K562 (cell line): ENCODE measurements around the gene ATAD3B. TPM values are rescaled to one million over a fixed set of nuclear protein-coding genes. Genes with fewer than 3 reads are reported as not detected.
A peak's percentile ranks its signal among the peaks of the same experiment; 100 is the strongest.

Experiments used
- ATAC-seq: fragments of 200-7000 bp; cut with Tn5 transposase; 3 replicates; pipeline ENCODE4 v1.9.1; 2020; ENCODE audit warnings: moderate library complexity
- BruUV-seq: library from RNA; stranded (reverse); fragments of 400-500 nt; replicated peaks from 2 replicates; lab custom pipeline; 2021; lab: Mats Ljungman, UMichigan
- CTCF ChIA-PET: fragments of 300-600 bp; formaldehyde crosslinking; extraction: SDS; loops from one replicate; lab custom pipeline; 2021; ENCODE audit warnings: low intra/inter-chr PET ratio; lab: Yijun Ruan, JAX
- POLR2A ChIA-PET: fragments of 300-600, 350-650 bp; sonication (Branson Sonifier 250); formaldehyde crosslinking; extraction: SDS; loops from one replicate; lab custom pipeline; 2021; ENCODE audit warnings: antibody characterized with exemption, inconsistent platforms; lab: Yijun Ruan, JAX
- DNase-seq, 4 experiments: peaks; one replicate each; pipeline versions ENCODE4 v3.0.0 to v3.0.0-alpha.2; 2011 to 2018; ENCODE audit warnings: low spot score in 3 of 4, mixed read lengths in 3 of 4; ENCODE audit errors: extremely low read depth in 1 of 4
- FAIRE-seq: peaks from 2 replicates; lab custom pipeline; 2011; peaks lifted over from hg19 to GRCh38; lab: Jason Lieb, UNC
- H2AFZ ChIP-seq: 2 replicates; pipeline ENCODE4 v1.6.0; 2011; ENCODE audit warnings: low read depth, low read length, control low read depth, inconsistent platforms
- H3K27ac ChIP-seq: fragments of 200-600 bp; 3 replicates; pipeline ENCODE4 v1.8.0; 2011; ENCODE audit warnings: low read depth, mild to moderate bottlenecking, control low read depth, inconsistent platforms, low read length, moderate library complexity, mixed read lengths; ENCODE audit errors: extremely low read depth
- H3K27me3 ChIP-seq, 2 experiments: fragments of 300-600 bp in 1 of 2; 2 replicates in 1 of 2; 3 replicates in 1 of 2; pipeline versions ENCODE4 v1.6.0 to v1.8.0; 2011; ENCODE audit warnings: inconsistent platforms in 2 of 2, low read length in 2 of 2, mild to moderate bottlenecking in 1 of 2, mixed read lengths in 1 of 2, moderate library complexity in 1 of 2; ENCODE audit not compliant: control insufficient read depth in 2 of 2, insufficient read depth in 2 of 2
- H3K36me3 ChIP-seq: fragments of 300-600 bp; 3 replicates; pipeline ENCODE4 v1.8.0; 2011; ENCODE audit warnings: mild to moderate bottlenecking, low read length, inconsistent platforms; ENCODE audit not compliant: control insufficient read depth, insufficient read depth
- H3K4me1 ChIP-seq, 2 experiments: fragments of 200-600 bp in 1 of 2; replicated peaks in 1 of 2; 2 replicates in 1 of 2; 3 replicates in 1 of 2; pipeline versions ENCODE4 v1.5.1 to v1.8.0; 2011; ENCODE audit warnings: inconsistent platforms in 2 of 2, low read length in 2 of 2, mild to moderate bottlenecking in 1 of 2, mixed read lengths in 1 of 2, moderate library complexity in 1 of 2; ENCODE audit not compliant: control insufficient read depth in 2 of 2, insufficient read depth in 2 of 2
- H3K4me2 ChIP-seq: 2 replicates; pipeline ENCODE4 v1.6.1; 2011; ENCODE audit warnings: low read length, control low read depth, inconsistent platforms, mixed read lengths; ENCODE audit not compliant: insufficient read depth
- H3K4me3 ChIP-seq: fragments of 200-600 bp; sonication (generic), shearing (Covaris generic); 2 replicates; pipeline ENCODE4 v1.5.1; 2016; ENCODE audit warnings: control low read depth, inconsistent platforms
- H3K79me2 ChIP-seq: fragments of 200-600 bp; 3 replicates; pipeline ENCODE4 v1.8.0; 2011; ENCODE audit warnings: low read length, inconsistent platforms; ENCODE audit not compliant: control insufficient read depth, insufficient read depth
- H3K9ac ChIP-seq, 2 experiments: 2 replicates each; pipeline versions ENCODE4 v1.6.0 to v1.6.1; 2011; ENCODE audit warnings: low read depth in 2 of 2, low read length in 2 of 2, control low read depth in 1 of 2, inconsistent platforms in 1 of 2, mild to moderate bottlenecking in 1 of 2, mixed read lengths in 1 of 2; ENCODE audit not compliant: insufficient read depth in 1 of 2
- H3K9me1 ChIP-seq: one replicate; pipeline ENCODE4 v1.6.0; 2011; ENCODE audit warnings: inconsistent platforms, mild to moderate bottlenecking, low read length, moderate library complexity; ENCODE audit not compliant: control insufficient read depth, insufficient read depth
- H3K9me3 ChIP-seq: replicated peaks from 2 replicates; pipeline ENCODE4 v1.5.1; 2011; ENCODE audit warnings: low read depth, low read length, inconsistent platforms; ENCODE audit not compliant: control insufficient read depth, insufficient read depth
- H4K20me1 ChIP-seq: replicated peaks from 2 replicates; pipeline ENCODE4 v1.6.1; 2011; ENCODE audit warnings: low read length, inconsistent platforms, mixed read lengths; ENCODE audit not compliant: control insufficient read depth, insufficient read depth
- ETS2 ChIP-seq: IDR thresholded peaks from 2 replicates; pipeline ENCODE4 v1.6.1; 2016; ENCODE audit warnings: borderline replicate concordance, missing genetic modification characterization, mild to moderate bottlenecking, moderate library complexity, missing compliant biosample characterization; ENCODE audit not compliant: poor library complexity, severe bottlenecking
- POLR2G ChIP-seq: fragments of 200-400 bp; formaldehyde crosslinking; IDR thresholded peaks from 2 replicates; pipeline ENCODE4 v1.6.1; 2017; ENCODE audit warnings: low read depth, mild to moderate bottlenecking, antibody characterized with exemption, low read length, moderate library complexity
- TBP ChIP-seq: optimal IDR thresholded peaks from 2 replicates; pipeline ENCODE3; 2011; ENCODE audit warnings: low read depth, low read length, improper control_type of control experiment
- TCF7 ChIP-seq: sonication (generic); IDR thresholded peaks from 2 replicates; pipeline ENCODE4 v1.6.1; 2016; ENCODE audit warnings: antibody characterized with exemption, borderline replicate concordance
- ZNF134 ChIP-seq: fragments of 250-450 bp; sonication (Bioruptor Pico); conservative IDR thresholded peaks from 2 replicates; pipeline ENCODE4 v1.4.0; 2020
- WGBS: fragments of 100-300 bp; shearing (Covaris generic); methylation state at CpG from one replicate; pipeline ENCODE4 v1.1.6; 2016; ENCODE audit warnings: low coverage, mixed read lengths; ENCODE audit not compliant: insufficient coverage; ENCODE audit errors: missing lambda C conversion rate; 5-methylcytosine and 5-hydroxymethylcytosine counted together
- in situ Hi-C: fragments of 300-500 bp; cut with MboI; formaldehyde crosslinking; loops from 4 replicates; pipeline ENCODE4 v1.15.0; 2018; ENCODE audit warnings: inconsistent platforms, mixed read lengths
- intact Hi-C: fragments of 100-400 bp; cut with micrococcal nuclease; formaldehyde crosslinking; loops from 2 replicates; pipeline ENCODE4 v1.14.2; 2022
- polyA plus RNA-seq, 8 experiments: library from polyadenylated mRNA; depleted of rRNA in 4 of 8; stranded (reverse) in 5 of 8; unstranded in 3 of 8; fragments of >200 nt; fragmentation: Nextera tagmentation in 2 of 8; fragmentation: Illumina TruSeq in 1 of 8; extraction: Ambion mirVana in 2 of 8; extraction: Trizol in 1 of 8; gene quantifications; 2 replicates each; pipeline versions ENCODE4 v1.2.1 to v1.2.3, GENCODE V29; 2011 to 2014; ENCODE audit warnings: inconsistent platforms in 1 of 8, missing spikeins in 1 of 8
- total RNA-seq, 7 experiments: library from RNA; depleted of rRNA in 6 of 7; stranded (reverse); fragments of >200 nt in 6 of 7; fragmentation: Illumina TruSeq in 2 of 7; extraction: Trizol in 2 of 7; gene quantifications; 2 replicates each; pipeline versions ENCODE4 v1.2.1 to v1.2.3, GENCODE V29; 2011 to 2021; ENCODE audit warnings: low replicate concordance in 1 of 7
- TF ChIP-seq, protein P1 (sequence below): fragments of 450-650 bp; conservative IDR thresholded peaks from 2 replicates; pipeline ENCODE4 v1.6.1; 2016; ENCODE audit warnings: missing genetic modification characterization, low read depth, mild to moderate bottlenecking, control low read depth, missing compliant biosample characterization

ATAD3B gene
- total and polyA plus RNA-seq, 9 of the 15 experiments (the other 6 are each of a cell fraction or from before 2014, with no cell fraction given), result 0.07 to 113 (median 27.7) TPM

- no peak overlapping the region for H3K27ac ChIP-seq
- POLR2A ChIA-PET, result interaction anchor here (0.6 to 4.7 kb wide), 3 partner anchors 13 to 1534 kb away, joined by 3 to 36 read pairs (median 3); no protein-coding TSS in a partner anchor
- intact Hi-C loops, result no loop called here
- peaks cover 10% of the 10 kb centered on the region; the same call in 2 of the 3 replicates for H3K79me2 ChIP-seq
- ATAC-seq, result no peak
- peaks cover 0 to 43% of the 10 kb centered on the region in 2 experiments; a peak in 2 of 5 replicates for H3K4me1 ChIP-seq
- no peak overlapping the region for H3K4me2 ChIP-seq
- BruUV-seq, result no TSS peak
- CTCF ChIA-PET, result no interaction called here
- H3K9me1 ChIP-seq, result no peaks in the 10 kb centered on the region
- peaks cover 3% of the 10 kb centered on the region; the same call in 1 of the 2 replicates for H4K20me1 ChIP-seq
- TF ChIP-seq TCF7 (no peak), TBP (no peak), POLR2G (peak; percentile 49; the same call in 1 of the 2 replicates), ZNF134 (no peak), ETS2 (tag) (no peak)
- TF ChIP-seq, protein P1, sequence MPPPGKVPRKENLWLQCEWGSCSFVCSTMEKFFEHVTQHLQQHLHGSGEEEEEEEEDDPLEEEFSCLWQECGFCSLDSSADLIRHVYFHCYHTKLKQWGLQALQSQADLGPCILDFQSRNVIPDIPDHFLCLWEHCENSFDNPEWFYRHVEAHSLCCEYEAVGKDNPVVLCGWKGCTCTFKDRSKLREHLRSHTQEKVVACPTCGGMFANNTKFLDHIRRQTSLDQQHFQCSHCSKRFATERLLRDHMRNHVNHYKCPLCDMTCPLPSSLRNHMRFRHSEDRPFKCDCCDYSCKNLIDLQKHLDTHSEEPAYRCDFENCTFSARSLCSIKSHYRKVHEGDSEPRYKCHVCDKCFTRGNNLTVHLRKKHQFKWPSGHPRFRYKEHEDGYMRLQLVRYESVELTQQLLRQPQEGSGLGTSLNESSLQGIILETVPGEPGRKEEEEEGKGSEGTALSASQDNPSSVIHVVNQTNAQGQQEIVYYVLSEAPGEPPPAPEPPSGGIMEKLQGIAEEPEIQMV (tag), result no peak
- DNase-seq, result no peak
- H3K4me3 ChIP-seq, result no peak overlapping the region
- in situ Hi-C loops, result no loop called here
- no peaks in the 10 kb centered on the region for H3K27me3 ChIP-seq
- H3K9ac ChIP-seq, result no peak overlapping the region
- no peak for FAIRE-seq
- no peak overlapping the region for H2AFZ ChIP-seq
- peaks cover 72% of the 10 kb centered on the region for H3K36me3 ChIP-seq
- WGBS, result 94% methylated on average over 7 of the region's 10 CpGs
- no peaks in the 10 kb centered on the region for H3K9me3 ChIP-seq
Measured at GRCh38 chr1:1544544-1544943, 73.0 kb downstream of the ATAD3B start.

Other genes starting within 250 kb of the ATAD3B start
Only the 7 nearest of the 26 such genes appear.
- gene CCNL2, start 72.4 kb upstream of the ATAD3B start, total RNA-seq (2014; rRNA removed), result 147 and 176 TPM in 2 replicates
- gene CCNL2, start 72.4 kb upstream of the ATAD3B start, total RNA-seq (2014; rRNA removed; fragmentation: Illumina TruSeq; extraction: Trizol), result 65.1 and 66.7 TPM in 2 replicates
- 91.0 and 94.5 TPM in 2 replicates for gene CCNL2, start 72.4 kb upstream of the ATAD3B start, total RNA-seq (2015; rRNA removed; fragmentation: Illumina TruSeq; extraction: Trizol)
- gene CCNL2, start 72.4 kb upstream of the ATAD3B start, total RNA-seq (2021), result 141 and 167 TPM in 2 replicates
- gene CCNL2, start 72.4 kb upstream of the ATAD3B start, polyA plus RNA-seq (2011; rRNA removed), result 236 and 265 TPM in 2 replicates
- gene CCNL2, start 72.4 kb upstream of the ATAD3B start, polyA plus RNA-seq (2014; fragmentation: Illumina TruSeq; extraction: Trizol), result 81.0 and 89.7 TPM in 2 replicates
- gene CCNL2, start 72.4 kb upstream of the ATAD3B start, polyA plus RNA-seq (2014; fragmentation: Nextera tagmentation; extraction: Ambion mirVana), result 1 to 10 TPM; 2.8 to 5.6 TPM
- 245 and 287 TPM in 2 replicates for gene CCNL2, start 72.4 kb upstream of the ATAD3B start, polyA plus RNA-seq (2014; rRNA removed)
- 352 and 355 TPM in 2 replicates for gene MRPL20, start 64.5 kb upstream of the ATAD3B start, total RNA-seq (2014; rRNA removed)
- 208 and 222 TPM in 2 replicates for gene MRPL20, start 64.5 kb upstream of the ATAD3B start, total RNA-seq (2014; rRNA removed; fragmentation: Illumina TruSeq; extraction: Trizol)
- gene MRPL20, start 64.5 kb upstream of the ATAD3B start, total RNA-seq (2015; rRNA removed; fragmentation: Illumina TruSeq; extraction: Trizol), result 205 and 216 TPM in 2 replicates
- 224 and 229 TPM in 2 replicates for gene MRPL20, start 64.5 kb upstream of the ATAD3B start, total RNA-seq (2021)
- gene MRPL20, start 64.5 kb upstream of the ATAD3B start, polyA plus RNA-seq (2011; rRNA removed), result 144 and 187 TPM in 2 replicates
- 180 and 264 TPM in 2 replicates for gene MRPL20, start 64.5 kb upstream of the ATAD3B start, polyA plus RNA-seq (2014; fragmentation: Illumina TruSeq; extraction: Trizol)
- 100 to 1,000 TPM; 570 to 671 TPM for gene MRPL20, start 64.5 kb upstream of the ATAD3B start, polyA plus RNA-seq (2014; fragmentation: Nextera tagmentation; extraction: Ambion mirVana)
- 420 and 491 TPM in 2 replicates for gene MRPL20, start 64.5 kb upstream of the ATAD3B start, polyA plus RNA-seq (2014; rRNA removed)
- not detected in 2 replicates for gene ANKRD65, start 50.5 kb upstream of the ATAD3B start, total RNA-seq (2014; rRNA removed)
- gene ANKRD65, start 50.5 kb upstream of the ATAD3B start, total RNA-seq (2014; rRNA removed; fragmentation: Illumina TruSeq; extraction: Trizol), result not detected in 2 replicates
- not detected in 2 replicates for gene ANKRD65, start 50.5 kb upstream of the ATAD3B start, total RNA-seq (2015; rRNA removed; fragmentation: Illumina TruSeq; extraction: Trizol)
- not detected in 2 replicates for gene ANKRD65, start 50.5 kb upstream of the ATAD3B start, total RNA-seq (2021)
- not detected in 2 replicates for gene ANKRD65, start 50.5 kb upstream of the ATAD3B start, polyA plus RNA-seq (2011; rRNA removed)
- gene ANKRD65, start 50.5 kb upstream of the ATAD3B start, polyA plus RNA-seq (2014; fragmentation: Illumina TruSeq; extraction: Trizol), result not detected in 2 replicates
- gene ANKRD65, start 50.5 kb upstream of the ATAD3B start, polyA plus RNA-seq (2014; fragmentation: Nextera tagmentation; extraction: Ambion mirVana), result not detected
- gene ANKRD65, start 50.5 kb upstream of the ATAD3B start, polyA plus RNA-seq (2014; rRNA removed), result not detected in 2 replicates
- 4.0 and 4.6 TPM in 2 replicates for gene VWA1, start 36.1 kb upstream of the ATAD3B start, total RNA-seq (2014; rRNA removed)
- 0.03 and 0.04 TPM in 2 replicates for gene VWA1, start 36.1 kb upstream of the ATAD3B start, total RNA-seq (2014; rRNA removed; fragmentation: Illumina TruSeq; extraction: Trizol)
- gene VWA1, start 36.1 kb upstream of the ATAD3B start, total RNA-seq (2015; rRNA removed; fragmentation: Illumina TruSeq; extraction: Trizol), result 0.98 and 1.2 TPM in 2 replicates
- 6.4 and 7.1 TPM in 2 replicates for gene VWA1, start 36.1 kb upstream of the ATAD3B start, total RNA-seq (2021)
- 0.85 and 1.6 TPM in 2 replicates for gene VWA1, start 36.1 kb upstream of the ATAD3B start, polyA plus RNA-seq (2011; rRNA removed)
- gene VWA1, start 36.1 kb upstream of the ATAD3B start, polyA plus RNA-seq (2014; fragmentation: Illumina TruSeq; extraction: Trizol), result 0.16 and 0.84 TPM in 2 replicates
- gene VWA1, start 36.1 kb upstream of the ATAD3B start, polyA plus RNA-seq (2014; fragmentation: Nextera tagmentation; extraction: Ambion mirVana), result under 1 TPM; 0.01 to 0.06 TPM
- gene VWA1, start 36.1 kb upstream of the ATAD3B start, polyA plus RNA-seq (2014; rRNA removed), result 2.6 and 3.0 TPM in 2 replicates
- not detected in 2 replicates for gene ATAD3C, start 22.1 kb upstream of the ATAD3B start, total RNA-seq (2014; rRNA removed)
- not detected in 2 replicates for gene ATAD3C, start 22.1 kb upstream of the ATAD3B start, total RNA-seq (2014; rRNA removed; fragmentation: Illumina TruSeq; extraction: Trizol)
- gene ATAD3C, start 22.1 kb upstream of the ATAD3B start, total RNA-seq (2015; rRNA removed; fragmentation: Illumina TruSeq; extraction: Trizol), result not detected in 2 replicates
- 0.18 and 0.60 TPM in 2 replicates for gene ATAD3C, start 22.1 kb upstream of the ATAD3B start, total RNA-seq (2021)
- 0.03 and 0.04 TPM in 2 replicates for gene ATAD3C, start 22.1 kb upstream of the ATAD3B start, polyA plus RNA-seq (2011; rRNA removed)
- gene ATAD3C, start 22.1 kb upstream of the ATAD3B start, polyA plus RNA-seq (2014; fragmentation: Illumina TruSeq; extraction: Trizol), result not detected in 2 replicates
- not detected for gene ATAD3C, start 22.1 kb upstream of the ATAD3B start, polyA plus RNA-seq (2014; fragmentation: Nextera tagmentation; extraction: Ambion mirVana)
- gene ATAD3C, start 22.1 kb upstream of the ATAD3B start, polyA plus RNA-seq (2014; rRNA removed), result not detected in 2 replicates
- 173 and 183 TPM in 2 replicates for gene ATAD3A, start 40.4 kb downstream of the ATAD3B start, total RNA-seq (2014; rRNA removed)
- gene ATAD3A, start 40.4 kb downstream of the ATAD3B start, total RNA-seq (2014; rRNA removed; fragmentation: Illumina TruSeq; extraction: Trizol), result 18.6 and 20.2 TPM in 2 replicates
- 80.1 and 87.1 TPM in 2 replicates for gene ATAD3A, start 40.4 kb downstream of the ATAD3B start, total RNA-seq (2015; rRNA removed; fragmentation: Illumina TruSeq; extraction: Trizol)
- gene ATAD3A, start 40.4 kb downstream of the ATAD3B start, total RNA-seq (2021), result 151 and 167 TPM in 2 replicates
- gene ATAD3A, start 40.4 kb downstream of the ATAD3B start, polyA plus RNA-seq (2011; rRNA removed), result 36.7 and 40.8 TPM in 2 replicates
- 29.2 and 90.5 TPM in 2 replicates for gene ATAD3A, start 40.4 kb downstream of the ATAD3B start, polyA plus RNA-seq (2014; fragmentation: Illumina TruSeq; extraction: Trizol)
- gene ATAD3A, start 40.4 kb downstream of the ATAD3B start, polyA plus RNA-seq (2014; fragmentation: Nextera tagmentation; extraction: Ambion mirVana), result 1 to 10 TPM in 1 of 2 experiments, under 1 TPM in 1; 0.10 to 1.0 TPM
- gene ATAD3A, start 40.4 kb downstream of the ATAD3B start, polyA plus RNA-seq (2014; rRNA removed), result 123 and 131 TPM in 2 replicates
- gene TMEM240, start 68.9 kb downstream of the ATAD3B start, total RNA-seq (2014; rRNA removed), result 0.78 TPM in 1 of 2 replicates, not detected in the other
- not detected in 2 replicates for gene TMEM240, start 68.9 kb downstream of the ATAD3B start, total RNA-seq (2014; rRNA removed; fragmentation: Illumina TruSeq; extraction: Trizol)
- gene TMEM240, start 68.9 kb downstream of the ATAD3B start, total RNA-seq (2015; rRNA removed; fragmentation: Illumina TruSeq; extraction: Trizol), result 0.38 and 0.43 TPM in 2 replicates
- 1.3 and 2.0 TPM in 2 replicates for gene TMEM240, start 68.9 kb downstream of the ATAD3B start, total RNA-seq (2021)
- gene TMEM240, start 68.9 kb downstream of the ATAD3B start, polyA plus RNA-seq (2011; rRNA removed), result 0.24 TPM in 2 replicates
- not detected in 2 replicates for gene TMEM240, start 68.9 kb downstream of the ATAD3B start, polyA plus RNA-seq (2014; fragmentation: Illumina TruSeq; extraction: Trizol)
- not detected for gene TMEM240, start 68.9 kb downstream of the ATAD3B start, polyA plus RNA-seq (2014; fragmentation: Nextera tagmentation; extraction: Ambion mirVana)
- gene TMEM240, start 68.9 kb downstream of the ATAD3B start, polyA plus RNA-seq (2014; rRNA removed), result 0.28 and 0.94 TPM in 2 replicates